Adrenal gland (tissue), 12 donors: Measurements from ENCODE around the gene NYAP2. TPM values are rescaled to one million over a fixed set of nuclear protein-coding genes. Genes with fewer than 3 reads are reported as not detected.

Experiments used
- DNase-seq, 7 donors: peaks; one replicate each; pipeline ENCODE4 v3.0.0-alpha.2; 2019 to 2020
- H3K27ac ChIP-seq, 5 donors: fragments of 200-600 bp; sonication (generic) in 4 of 5; 1 replicate in 3 of 5; 2 replicates in 2 of 5; pipeline versions ENCODE4 v1.5.1 to v1.8.0; 2016 to 2020; ENCODE audit warnings: mild to moderate bottlenecking in 1 of 5
- H3K27me3 ChIP-seq: fragments of 200-600 bp; 2 replicates; pipeline ENCODE4 v1.8.0; 2021
- H3K36me3 ChIP-seq, 2 donors: fragments of 200-600 bp; replicated peaks in 1 of 2; 1 replicate in 1 of 2; 2 replicates in 1 of 2; pipeline versions ENCODE4 v1.5.1 to v1.8.0; 2018 to 2022
- H3K4me1 ChIP-seq, 2 donors: fragments of 200-600 bp; replicated peaks in 1 of 2; 1 replicate in 1 of 2; 2 replicates in 1 of 2; pipeline versions ENCODE4 v1.5.1 to v1.8.0; 2018 to 2021
- H3K4me3 ChIP-seq, 4 donors: fragments of 200-600 bp; sonication (generic) in 3 of 4; one replicate each; pipeline ENCODE4 v1.5.1; 2016 to 2018
- H3K9me3 ChIP-seq, 3 donors: fragments of 200-600 bp; sonication (generic) in 1 of 3; replicated peaks in 1 of 3; 1 replicate in 2 of 3; 2 replicates in 1 of 3; pipeline versions ENCODE4 v1.5.1 to v1.8.0; 2016 to 2021
- POLR2A ChIP-seq, 2 donors: fragments of 450-650 bp; IDR thresholded peaks; one replicate each; pipeline ENCODE4 v1.6.1; 2017; ENCODE audit warnings: antibody characterized with exemption in 2 of 2, mild to moderate bottlenecking in 2 of 2, moderate library complexity in 1 of 2
- WGBS, 4 donors: extraction: QIAGEN DNeasy Blood & Tissue Kit in 2 of 4; methylation state at CpG; one replicate each; pipeline versions ENCODE4 v1.1.5 to v1.1.7; 2013 to 2017; 5-methylcytosine and 5-hydroxymethylcytosine counted together
- intact Hi-C, 2 donors: fragments of 100-400 bp; cut with DNase I; formaldehyde crosslinking; loops; one replicate each; pipeline versions ENCODE4 v1.14.1 to v1.15.0; 2022 to 2023
- polyA plus RNA-seq, 3 donors: library from polyadenylated mRNA; stranded (reverse); fragments of 200-250 nt in 2 of 3; fragments of 350-450 nt in 1 of 3; fragmentation: Illumina TruSeq in 1 of 3; extraction: RNeasy Lipid Tissue Mini Kit (QIAGEN cat#74804) in 1 of 3; gene quantifications; one replicate each; pipeline ENCODE4 v1.2.3, GENCODE V29; 2013 to 2014
- total RNA-seq, 9 donors: library from RNA; depleted of rRNA in 4 of 9; stranded (reverse); fragments of >200 nt in 4 of 9; fragments of 120-200 nt in 1 of 9; fragmentation: NEBNext Ultra II Directional in 1 of 9; extraction: Animal tissue kit (Norgen Biotek cat#: 25700) in 1 of 9; gene quantifications; one replicate each; pipeline versions ENCODE4 v1.1.0 to v1.2.4, GENCODE V29; 2013 to 2023
- TF ChIP-seq, protein P1 (sequence below), 6 experiments: fragments of 450-650 bp in 4 of 6; fragments of 200-600 bp in 2 of 6; sonication (generic) in 1 of 6; IDR thresholded peaks; 1 replicate in 5 of 6; 2 replicates in 1 of 6; pipeline versions ENCODE4 v1.5.1 to v1.8.0; 2016 to 2021; ENCODE audit warnings: antibody characterized with exemption in 6 of 6, mild to moderate bottlenecking in 2 of 6, moderate library complexity in 1 of 6
- donor health status: healthy with polysubstance abuse.
- donor health status: Bipolar disorder and iron deficiency.
- donor health status: DM: yes; HTN: yes; CAD: no.
- donor health status: DM: no; HTN: no; CAD: no.
- donor health status: DM: no; HTN: no; CAD: no.
- donor health status: DM: yes; HTN: yes; CAD: no.

The NYAP2 gene
- total and polyA plus RNA-seq, 12 donors = under 0.01 to 0.67 (median 0.11) TPM; not detected in 3

DNA sequence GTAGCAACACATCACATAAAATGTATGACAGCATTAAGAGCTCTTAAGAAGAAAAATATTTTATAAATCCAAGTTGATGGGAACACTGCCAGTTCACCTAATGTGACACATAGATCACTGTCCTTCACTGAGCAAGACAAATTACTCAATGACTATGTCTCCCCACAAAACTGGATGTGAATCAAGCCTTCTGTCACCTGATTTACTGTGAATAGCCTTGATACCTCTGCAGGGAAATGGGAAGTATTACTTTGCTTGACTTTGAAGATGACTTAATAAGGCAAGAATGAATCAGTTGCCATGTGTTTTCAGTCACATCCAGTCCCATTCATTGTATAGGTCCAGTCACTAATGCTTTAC, 94.6 kb downstream of the NYAP2 start:
- H3K4me3 ChIP-seq = no peak overlapping the region
- no peak for DNase-seq
- no peaks in the 10 kb centered on the region for H3K4me1 ChIP-seq
- no peak overlapping the region for H3K27ac ChIP-seq
- no peaks in the 10 kb centered on the region for H3K27me3 ChIP-seq
- H3K36me3 ChIP-seq = no peaks in the 10 kb centered on the region
- intact Hi-C loops = no loop called here
- H3K9me3 ChIP-seq = no peaks in the 10 kb centered on the region
- TF ChIP-seq, protein P1, sequence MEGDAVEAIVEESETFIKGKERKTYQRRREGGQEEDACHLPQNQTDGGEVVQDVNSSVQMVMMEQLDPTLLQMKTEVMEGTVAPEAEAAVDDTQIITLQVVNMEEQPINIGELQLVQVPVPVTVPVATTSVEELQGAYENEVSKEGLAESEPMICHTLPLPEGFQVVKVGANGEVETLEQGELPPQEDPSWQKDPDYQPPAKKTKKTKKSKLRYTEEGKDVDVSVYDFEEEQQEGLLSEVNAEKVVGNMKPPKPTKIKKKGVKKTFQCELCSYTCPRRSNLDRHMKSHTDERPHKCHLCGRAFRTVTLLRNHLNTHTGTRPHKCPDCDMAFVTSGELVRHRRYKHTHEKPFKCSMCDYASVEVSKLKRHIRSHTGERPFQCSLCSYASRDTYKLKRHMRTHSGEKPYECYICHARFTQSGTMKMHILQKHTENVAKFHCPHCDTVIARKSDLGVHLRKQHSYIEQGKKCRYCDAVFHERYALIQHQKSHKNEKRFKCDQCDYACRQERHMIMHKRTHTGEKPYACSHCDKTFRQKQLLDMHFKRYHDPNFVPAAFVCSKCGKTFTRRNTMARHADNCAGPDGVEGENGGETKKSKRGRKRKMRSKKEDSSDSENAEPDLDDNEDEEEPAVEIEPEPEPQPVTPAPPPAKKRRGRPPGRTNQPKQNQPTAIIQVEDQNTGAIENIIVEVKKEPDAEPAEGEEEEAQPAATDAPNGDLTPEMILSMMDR (IDR thresholded peaks at IDR 0.05) = no peak
- TF ChIP-seq POLR2A (IDR thresholded peaks at IDR 0.05) = no peak

DNA sequence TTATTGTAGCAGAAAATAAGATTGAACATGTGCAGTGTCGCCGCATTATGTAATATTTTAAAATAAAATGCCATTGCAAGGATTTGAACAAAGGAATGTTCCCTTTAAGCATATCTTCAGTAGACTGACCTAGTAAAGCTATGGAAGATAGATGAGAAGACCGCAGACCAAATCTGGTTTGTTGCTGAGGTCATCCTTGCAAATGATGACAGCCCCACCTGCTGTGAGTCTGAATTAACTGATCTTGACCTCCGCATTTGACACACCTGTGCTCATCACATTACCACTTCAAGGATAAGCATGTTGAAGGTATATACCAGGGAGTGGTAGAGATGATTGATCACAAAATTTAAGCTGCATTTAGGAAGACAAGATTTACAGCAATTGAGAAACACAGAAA, 96.2 kb downstream of the NYAP2 start:
- TF ChIP-seq, protein P1 (IDR thresholded peaks at IDR 0.05) = no peak
- Histone ChIP-seq H3K4me1 (no peaks in the 10 kb centered on the region), H3K4me3 (no peak overlapping the region), H3K27ac (no peak overlapping the region), H3K36me3 (no peaks in the 10 kb centered on the region), H3K27me3 (no peaks in the 10 kb centered on the region), H3K9me3 (no peaks in the 10 kb centered on the region)
- intact Hi-C loops = no loop called here
- DNase-seq = no peak
- 80 to 96% (median 88%) methylated on average over 4 of the region's 4 CpGs for WGBS, 4 donors

DNA sequence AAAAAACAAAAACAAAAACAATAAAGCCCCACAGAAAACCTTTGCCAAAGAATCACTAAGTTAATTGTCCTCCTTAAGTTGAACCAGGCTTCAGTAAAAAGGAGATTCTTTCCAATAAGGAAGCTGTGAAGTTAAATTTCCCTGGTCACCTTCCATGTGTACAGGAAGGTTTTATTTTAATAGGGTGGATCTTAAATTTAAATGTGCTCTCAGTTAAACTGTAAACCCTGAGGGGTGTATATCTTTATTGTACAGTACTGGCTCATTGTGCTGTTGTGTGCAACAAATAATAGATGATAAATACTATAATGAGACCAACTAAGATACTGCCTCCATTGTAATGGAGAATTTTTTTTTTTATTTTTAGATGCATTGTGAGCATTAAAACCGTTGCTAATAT, 97.1 kb downstream of the NYAP2 start:
- Histone ChIP-seq H3K4me3 (no peak overlapping the region), H3K27ac (no peak overlapping the region), H3K27me3 (no peaks in the 10 kb centered on the region), H3K9me3 (no peaks in the 10 kb centered on the region), H3K36me3 (no peaks in the 10 kb centered on the region), H3K4me1 (no peaks in the 10 kb centered on the region)
- 52 to 70% (median 63%) methylated on average over 1 of the region's 1 CpG for WGBS, 4 donors
- TF ChIP-seq, protein P1 (IDR thresholded peaks at IDR 0.05) = no peak
- TF ChIP-seq POLR2A (IDR thresholded peaks at IDR 0.05) = no peak
- no peak for DNase-seq
- intact Hi-C loops = no loop called here

DNA sequence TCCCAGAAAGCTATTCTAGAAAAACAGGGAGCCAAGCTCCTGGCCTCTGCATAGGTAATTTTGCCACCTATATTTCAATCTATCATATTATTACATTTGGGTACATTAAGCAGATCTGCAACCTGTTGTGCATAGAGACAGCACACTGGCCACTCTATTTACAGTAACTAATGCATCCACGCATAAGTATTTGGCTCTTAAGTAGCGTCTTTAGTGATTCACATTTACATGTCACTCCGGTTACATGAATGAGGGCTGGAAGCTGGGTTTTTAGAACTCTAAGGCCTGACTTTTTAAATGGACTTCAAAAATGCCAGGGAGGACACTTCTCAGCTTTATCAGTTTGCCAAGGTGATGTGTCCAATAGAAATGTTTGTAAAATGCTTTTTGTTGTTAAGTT, 97.7 kb downstream of the NYAP2 start:
- Histone ChIP-seq H3K9me3 (no peaks in the 10 kb centered on the region), H3K4me3 (no peak overlapping the region), H3K27me3 (no peaks in the 10 kb centered on the region), H3K27ac (no peak overlapping the region), H3K4me1 (no peaks in the 10 kb centered on the region), H3K36me3 (no peaks in the 10 kb centered on the region)
- no peak for DNase-seq
- TF ChIP-seq POLR2A (IDR thresholded peaks at IDR 0.05) = no peak
- TF ChIP-seq, protein P1 (IDR thresholded peaks at IDR 0.05) = no peak
- 79 to 92% (median 88%) methylated on average over 3 of the region's 3 CpGs for WGBS, 4 donors
- intact Hi-C loops = no loop called here
